SK-N-SH treated with all-trans-retinoic acid at 6 μM for 48 hours (cell line): ENCODE data around the gene PAPPA.

Experiments
- ATAC-seq: fragments of 200-7000 bp; cut with Tn5 transposase; 3 replicates; pipeline ENCODE4 v1.9.1; 2020; ENCODE audit warnings: mild to moderate bottlenecking, moderate library complexity
- ARNTL ChIP-seq: fragments of 450-650 bp; formaldehyde crosslinking; IDR thresholded peaks from 2 replicates; pipeline ENCODE4 v1.5.0; 2020; ENCODE audit warnings: low read depth, mild to moderate bottlenecking, moderate library complexity, borderline replicate concordance
- CREB5 ChIP-seq: fragments of 250-450 bp; sonication (Bioruptor Pico); IDR thresholded peaks from 2 replicates; pipeline ENCODE4 v1.5.1; 2020; ENCODE audit warnings: low read depth, mild to moderate bottlenecking, moderate library complexity
- CSDC2 ChIP-seq: fragments of 250-450 bp; sonication (Bioruptor Pico); IDR thresholded peaks from 2 replicates; pipeline ENCODE4 v1.5.0; 2020; ENCODE audit warnings: mild to moderate bottlenecking, moderate library complexity
- CSRNP3 ChIP-seq: fragments of 250-450 bp; sonication (Bioruptor Pico); IDR thresholded peaks from 2 replicates; pipeline ENCODE4 v1.5.1; 2021; ENCODE audit warnings: mild to moderate bottlenecking, moderate library complexity
- ESRRG ChIP-seq: fragments of 250-450 bp; sonication (Bioruptor Pico); IDR thresholded peaks from 2 replicates; pipeline ENCODE4 v1.6.1; 2021; ENCODE audit warnings: mild to moderate bottlenecking
- GLIS3 ChIP-seq: fragments of 250-450 bp; sonication (Bioruptor Pico); IDR thresholded peaks from 2 replicates; pipeline ENCODE4 v1.5.0; 2020; ENCODE audit warnings: mild to moderate bottlenecking, moderate library complexity
- OSR1 ChIP-seq: fragments of 250-450 bp; sonication (Bioruptor Pico); IDR thresholded peaks from 2 replicates; pipeline ENCODE4 v1.8.0; 2022; ENCODE audit warnings: moderate library complexity, mild to moderate bottlenecking, inconsistent platforms
- PATZ1 ChIP-seq: fragments of 250-450 bp; sonication (Bioruptor Pico); IDR thresholded peaks from 2 replicates; pipeline ENCODE4 v1.8.0; 2020; ENCODE audit warnings: mild to moderate bottlenecking, moderate library complexity, borderline replicate concordance
- POU6F1 ChIP-seq: fragments of 250-450 bp; sonication (Bioruptor Pico); IDR thresholded peaks from 2 replicates; pipeline ENCODE4 v1.8.0; 2021; ENCODE audit warnings: low read depth, mild to moderate bottlenecking, moderate library complexity, borderline replicate concordance
- PPARA ChIP-seq: fragments of 250-450 bp; sonication (Bioruptor Pico); IDR thresholded peaks from 2 replicates; pipeline ENCODE4 v1.5.0; 2020; ENCODE audit warnings: mild to moderate bottlenecking, borderline replicate concordance
- RARB ChIP-seq: fragments of 250-450 bp; sonication (Bioruptor Pico); IDR thresholded peaks from 2 replicates; pipeline ENCODE4 v1.8.0; 2021; ENCODE audit warnings: mild to moderate bottlenecking, moderate library complexity
- SNAI2 ChIP-seq: fragments of 250-450 bp; sonication (Bioruptor Pico); IDR thresholded peaks from 2 replicates; pipeline ENCODE4 v1.5.0; 2020; ENCODE audit warnings: mild to moderate bottlenecking, moderate library complexity
- TCF4 ChIP-seq: fragments of 250-450 bp; sonication (Bioruptor Pico); IDR thresholded peaks from 2 replicates; pipeline ENCODE4 v1.8.0; 2021; ENCODE audit warnings: mild to moderate bottlenecking, moderate library complexity, borderline replicate concordance
- TOX ChIP-seq: fragments of 250-450 bp; sonication (Bioruptor Pico); IDR thresholded peaks from 2 replicates; pipeline ENCODE4 v1.8.0; 2021; ENCODE audit warnings: mild to moderate bottlenecking, moderate library complexity, borderline replicate concordance
- TSHZ2 ChIP-seq: fragments of 250-450 bp; sonication (Bioruptor Pico); IDR thresholded peaks from 2 replicates; pipeline ENCODE4 v1.5.0; 2020; ENCODE audit warnings: mild to moderate bottlenecking, moderate library complexity
- ZC3H10 ChIP-seq: fragments of 250-450 bp; sonication (Bioruptor Pico); IDR thresholded peaks from 2 replicates; pipeline ENCODE4 v1.5.1; 2021; ENCODE audit warnings: mild to moderate bottlenecking, moderate library complexity
- ZFP3 ChIP-seq: fragments of 250-450 bp; sonication (Bioruptor Pico); IDR thresholded peaks from 2 replicates; pipeline ENCODE4 v1.5.0; 2020; ENCODE audit warnings: mild to moderate bottlenecking, moderate library complexity
- ZFP30 ChIP-seq: fragments of 450-650 bp; formaldehyde crosslinking; IDR thresholded peaks from 2 replicates; pipeline ENCODE4 v1.5.0; 2022; ENCODE audit warnings: mild to moderate bottlenecking, moderate library complexity
- ZNF70 ChIP-seq: fragments of 450-650 bp; formaldehyde crosslinking; IDR thresholded peaks from 2 replicates; pipeline ENCODE4 v1.5.0; 2020; ENCODE audit warnings: mild to moderate bottlenecking, moderate library complexity
- ZNF8 ChIP-seq: fragments of 450-650 bp; formaldehyde crosslinking; IDR thresholded peaks from 2 replicates; pipeline ENCODE4 v1.5.0; 2020; ENCODE audit warnings: mild to moderate bottlenecking, moderate library complexity

The PAPPA gene

GRCh38 chr9:116286297-116286696 lies 132.7 kb downstream of the PAPPA start:
- ATAC-seq, result no peak
- TF ChIP-seq ESRRG (CRISPR knock-in tag) (no peak), PATZ1 (CRISPR knock-in tag) (no peak), ZNF70 (CRISPR knock-in tag) (no peak), ZNF8 (no peak), ARNTL (no peak), CREB5 (no peak), CSRNP3 (CRISPR knock-in tag) (no peak), PPARA (no peak), CSDC2 (CRISPR knock-in tag) (no peak), TSHZ2 (no peak), ZFP3 (no peak), TCF4 (CRISPR knock-in tag) (no peak)

- TF ChIP-seq ZFP3, result no peak
- TF ChIP-seq RARB (CRISPR knock-in tag), result no peak
- TF ChIP-seq ZNF8, result no peak
- TF ChIP-seq, all 23 proteins: peak for 0
- ATAC-seq, result peak; percentile 32; the same call in 2 of the 3 replicates
Measured at GRCh38 chr9:116287721-116288120, 134.1 kb downstream of the PAPPA start.

GRCh38 chr9:116288658-116289057 lies 135.1 kb downstream of the PAPPA start:
- ATAC-seq, result peak; percentile 95
- no peak for TF ChIP-seq OSR1 (CRISPR knock-in tag)
- TF ChIP-seq ZFP3, result 0 out of 2 replicates have a peak, but pooled peaks have one; percentile 17
- 0 out of 2 replicates have a peak, but pooled peaks have one; percentile 22 for TF ChIP-seq CSDC2 (CRISPR knock-in tag)

- no peak for TF ChIP-seq ESRRG (CRISPR knock-in tag)
- no peak for TF ChIP-seq ZFP30 (CRISPR knock-in tag)
- no peak for TF ChIP-seq RARB (CRISPR knock-in tag)
- no peak for TF ChIP-seq ZC3H10 (CRISPR knock-in tag)
- no peak for TF ChIP-seq SNAI2 (CRISPR knock-in tag)
- no peak for TF ChIP-seq ZNF70 (CRISPR knock-in tag)
- TF ChIP-seq ARNTL, result no peak
- TF ChIP-seq POU6F1 (CRISPR knock-in tag), result no peak
- no peak for TF ChIP-seq CSRNP3 (CRISPR knock-in tag)
- no peak for TF ChIP-seq GLIS3
- TF ChIP-seq CSDC2 (CRISPR knock-in tag), result no peak
- TF ChIP-seq ZFP3, result no peak
- no peak for TF ChIP-seq TOX
- no peak for TF ChIP-seq TCF4 (CRISPR knock-in tag)
- no peak for ATAC-seq
Measured at GRCh38 chr9:116297346-116297745, 143.8 kb downstream of the PAPPA start.
